HPDE6-E6E7 (cell line): ENCODE data around the gene OR5H1.
"Not testable (repeated sequence)": the region's sequence is repeated elsewhere in the genome, so short reads cannot be mapped to it uniquely, and the experiment has no call there.

Experiments used
- DNase-seq: peaks from one replicate; pipeline ENCODE4 v3.0.0; 2011; ENCODE audit warnings: missing footprints; ENCODE audit errors: extremely low spot score

OR5H1 gene

DNA sequence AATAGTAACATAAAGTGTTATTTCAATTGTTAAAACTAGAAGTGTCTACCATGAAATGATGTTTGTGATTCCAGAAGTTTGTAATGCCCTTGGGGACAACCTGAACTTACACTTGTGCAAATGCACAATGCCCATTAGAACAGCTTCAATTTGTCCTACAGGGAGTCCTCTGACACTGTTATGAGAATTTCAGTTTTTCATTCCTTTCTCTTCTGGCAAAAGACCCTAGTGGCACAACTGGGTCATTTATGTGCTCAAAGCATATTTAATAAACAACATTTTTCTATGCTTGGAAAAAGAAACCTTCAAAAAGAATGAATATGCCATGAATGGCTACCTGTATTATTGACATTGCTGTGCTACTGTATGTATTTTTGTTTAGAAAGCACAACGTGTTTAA, at the start of gene OR5H1:
Gene OR5H1 (plus strand): TSS at position 301 of the 400 bp plus-strand sequence. CDS start 1,977 bp downstream, outside the sequence.
- DNase-seq, result no peak

DNA sequence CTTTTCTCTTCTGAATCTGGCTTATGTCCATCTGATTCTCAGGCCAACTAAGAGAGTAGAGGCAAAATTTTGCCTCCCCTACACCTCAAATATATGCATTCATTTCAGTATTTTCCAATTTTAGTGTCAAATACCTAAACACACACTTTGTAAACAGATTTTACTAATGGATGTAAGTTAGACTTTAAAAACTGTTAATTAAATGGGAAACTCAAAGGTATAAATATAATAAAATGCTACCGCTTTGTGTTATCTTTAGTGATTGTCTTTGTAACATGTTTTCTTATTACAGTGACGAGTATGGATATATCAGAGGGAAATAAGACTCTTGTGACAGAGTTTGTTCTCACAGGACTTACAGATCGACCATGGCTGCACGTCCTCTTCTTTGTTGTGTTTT, 43.6 kb upstream of the OR5H1 start, which contains the start of gene OR5AC2:
Gene OR5AC2 (plus strand): TSS at position 301 of the 400 bp plus-strand sequence. CDS start 0 bp downstream, at position 301.
- DNase-seq, result no peak

DNA sequence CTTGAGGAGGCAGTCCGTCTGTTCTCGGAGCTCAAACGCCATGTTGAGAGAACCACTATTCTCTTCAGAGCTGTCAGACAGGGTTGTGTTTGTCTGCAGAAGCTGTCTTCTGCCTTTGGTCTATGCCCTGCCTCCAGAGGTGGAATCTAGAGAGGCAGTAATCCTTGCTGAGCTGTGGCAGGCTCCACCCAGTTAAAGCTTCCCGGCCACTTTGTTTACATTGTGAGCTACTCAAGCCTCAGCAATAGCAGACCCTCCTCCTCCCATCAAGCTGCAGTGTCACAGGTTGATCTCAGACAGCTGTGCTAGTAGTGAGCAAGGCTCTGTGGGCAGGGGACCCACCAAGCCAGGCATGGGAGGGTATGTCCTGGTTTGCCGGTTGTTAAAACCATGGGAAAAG, 34.6 kb upstream of the OR5H1 start:
- no peak for DNase-seq

DNA sequence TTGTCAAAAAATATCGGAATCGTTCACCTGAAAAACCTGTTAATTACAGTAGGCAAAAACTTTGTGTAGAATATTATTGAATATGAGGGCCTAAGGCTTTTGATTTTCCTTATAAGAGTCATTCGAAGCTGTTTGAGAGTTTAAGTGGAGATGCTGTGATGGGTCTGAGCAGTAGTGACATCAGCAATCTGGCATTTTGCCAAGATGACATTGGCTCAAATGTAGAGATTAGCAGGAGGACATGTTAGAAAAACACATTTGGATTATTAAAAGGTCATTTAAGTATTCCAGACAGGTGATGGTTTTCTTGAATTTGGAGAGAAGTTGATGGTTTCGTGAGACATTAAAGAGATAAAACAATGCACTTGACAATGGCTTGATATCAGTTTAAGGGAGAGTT, 30.7 kb upstream of the OR5H1 start:
- no peak for DNase-seq

DNA sequence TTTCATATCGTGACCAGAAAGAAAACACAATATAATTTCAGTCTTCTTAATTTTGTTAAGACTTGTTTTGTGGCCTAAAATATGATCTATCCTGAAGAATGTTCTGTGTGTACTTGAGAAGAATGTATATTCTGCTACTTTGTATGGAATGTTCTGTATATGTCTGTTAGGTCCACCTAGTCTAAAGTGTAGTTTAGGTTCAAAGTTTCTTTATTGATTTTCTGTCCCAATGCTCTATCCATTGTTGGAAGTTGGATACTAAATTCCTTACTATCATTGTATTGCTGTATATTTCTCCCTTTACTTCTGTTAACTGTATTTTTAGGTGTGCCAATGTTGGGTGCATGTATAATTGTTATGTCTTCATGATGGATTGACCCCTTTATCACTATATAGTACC, 22.4 kb upstream of the OR5H1 start:
- no peak for DNase-seq

DNA sequence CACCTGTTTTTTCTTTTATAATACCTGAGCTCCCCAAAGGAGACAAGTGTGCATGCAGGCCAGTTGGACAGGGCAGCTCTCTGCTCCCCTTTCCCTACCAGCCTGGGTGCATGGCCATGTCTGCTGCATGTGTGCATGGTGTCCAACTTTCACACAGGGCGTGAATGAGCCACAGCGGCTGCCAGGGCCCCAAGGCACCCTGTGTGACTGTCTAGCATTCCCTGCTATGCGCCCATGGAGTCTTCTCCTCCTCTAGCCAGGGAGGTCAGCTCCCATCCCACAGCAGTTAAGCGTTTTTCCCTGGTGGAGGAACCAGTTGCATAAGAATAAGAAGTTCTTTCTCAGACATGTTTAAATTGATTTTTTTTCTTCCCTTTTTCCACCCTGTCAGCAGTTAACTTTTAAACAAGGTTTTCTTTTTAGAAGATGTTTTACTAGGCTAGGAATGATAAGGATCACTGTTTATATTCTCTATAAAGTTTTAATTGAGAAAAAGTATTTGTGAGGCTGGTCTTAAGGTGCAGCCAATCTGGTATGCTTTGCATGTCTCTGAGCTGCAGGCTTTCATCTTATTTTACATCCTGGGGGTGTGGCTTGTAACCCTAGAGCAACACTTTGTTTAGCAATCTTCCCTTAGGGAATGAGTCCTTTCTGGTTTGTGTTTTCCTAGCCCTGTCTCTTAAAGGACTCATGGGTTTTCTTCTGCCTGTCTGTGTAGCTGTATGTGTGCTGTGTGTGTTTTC, 20.5 kb upstream of the OR5H1 start:
- no peak for DNase-seq

DNA sequence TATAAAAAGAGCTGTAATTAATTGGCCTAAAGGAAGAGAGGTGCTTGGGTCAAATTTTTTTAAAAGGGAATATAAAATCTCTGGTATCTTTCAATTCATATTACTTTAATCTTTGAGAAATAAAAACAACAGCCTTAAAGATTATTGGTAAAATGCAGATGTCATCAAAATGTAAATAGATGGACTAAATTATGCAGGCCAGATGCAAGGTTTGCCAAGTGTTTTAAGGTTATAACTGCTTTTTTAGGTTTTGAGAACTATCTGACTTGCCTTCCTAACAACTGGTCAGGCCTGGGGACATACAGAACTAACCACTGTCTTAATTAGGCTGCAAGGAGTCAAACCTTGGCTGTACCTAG, 20.0 kb upstream of the OR5H1 start:
- no peak for DNase-seq

DNA sequence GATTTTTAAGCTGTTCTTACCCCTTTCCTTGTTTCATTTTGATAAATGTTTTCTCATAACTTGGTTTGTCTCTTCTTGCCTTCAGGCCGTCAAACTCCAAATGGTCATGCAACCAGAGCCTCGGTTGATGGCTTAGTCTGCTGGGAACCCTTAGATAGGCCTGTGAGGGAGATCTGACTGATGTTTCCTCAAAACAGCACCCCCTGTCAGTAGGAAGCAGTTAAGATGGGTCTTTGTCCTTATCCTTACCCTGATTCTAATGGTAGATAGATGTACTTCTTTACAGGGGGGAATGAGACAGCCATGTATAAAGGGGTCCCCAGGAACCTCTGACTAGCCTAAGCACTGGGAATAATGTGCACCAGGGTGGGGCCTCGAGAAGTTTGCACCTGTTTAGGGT, 16.3 kb upstream of the OR5H1 start:
- no peak for DNase-seq

DNA sequence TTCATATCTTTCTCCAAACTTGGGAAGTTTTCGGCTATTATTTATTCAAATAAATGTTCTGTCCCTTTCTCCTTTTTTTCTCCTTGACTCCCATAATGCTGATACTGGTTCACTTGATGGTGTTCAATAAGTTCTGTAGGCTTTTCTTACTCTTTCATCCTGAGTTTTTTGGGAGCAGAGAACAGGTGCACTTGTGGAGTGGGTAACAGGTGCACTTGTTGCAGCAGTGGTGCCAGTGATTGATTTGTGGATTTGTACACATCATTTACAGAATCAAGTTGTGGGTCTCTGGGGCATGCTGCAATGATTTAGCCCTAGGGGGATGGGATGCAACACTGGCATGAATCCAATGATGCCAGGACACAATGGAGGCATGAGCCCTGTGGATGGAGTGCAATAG, 14.8 kb upstream of the OR5H1 start:
- DNase-seq, result no peak

DNA sequence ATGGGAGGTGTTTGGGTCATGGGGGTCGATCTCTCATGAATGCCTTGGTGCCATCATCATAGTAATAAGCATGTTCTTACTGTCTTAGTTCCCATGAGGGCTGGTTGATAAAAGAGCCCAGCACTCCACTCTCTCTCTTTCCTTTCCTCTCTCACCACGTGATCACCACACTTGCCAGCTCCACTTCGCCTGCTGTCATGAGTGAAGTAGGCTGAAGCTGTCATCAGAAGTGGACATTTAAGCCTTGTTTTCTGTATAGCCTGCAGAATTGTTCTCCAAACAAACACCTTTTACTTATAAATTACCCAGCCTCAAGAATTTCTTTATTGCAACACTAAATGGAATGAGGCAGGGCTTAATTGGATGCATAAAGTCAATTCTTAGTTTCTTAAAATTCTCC, 6.1 kb downstream of the OR5H1 start:
- no peak for DNase-seq

DNA sequence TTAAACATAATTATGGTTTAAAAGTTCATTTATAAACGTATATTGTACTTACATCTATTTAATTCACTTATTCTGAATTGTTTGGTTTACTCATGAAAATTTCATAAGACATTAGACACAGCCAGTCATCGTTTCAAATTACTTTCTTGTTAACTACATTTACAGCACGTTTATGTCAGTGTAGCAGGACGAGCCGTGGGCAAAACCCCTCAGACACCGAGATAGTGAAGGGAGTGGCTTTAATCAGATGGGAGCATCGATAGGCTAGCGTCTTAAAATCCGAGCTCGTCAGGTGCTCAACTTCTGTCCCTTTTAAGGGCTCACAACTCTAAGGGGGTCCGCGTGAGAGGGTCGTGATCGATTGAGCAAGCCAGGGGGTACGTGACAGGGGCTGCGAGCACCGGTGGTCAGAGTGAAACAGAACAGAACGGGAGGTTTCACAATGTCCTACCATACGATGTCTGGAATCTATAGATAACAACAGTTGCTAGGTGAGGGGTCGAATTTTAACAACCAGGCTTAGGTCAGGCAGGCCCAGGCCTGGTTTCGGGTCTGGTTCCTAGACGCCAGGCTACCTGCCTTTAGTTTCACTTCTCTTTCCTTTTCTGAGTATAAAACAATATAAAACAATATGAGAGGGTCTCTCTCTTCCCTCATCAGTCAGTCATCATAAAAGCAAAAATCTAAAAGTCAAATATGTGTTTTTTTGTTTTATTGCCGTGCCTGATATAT, 7.5 kb downstream of the OR5H1 start:
- DNase-seq, result not testable (repeated sequence)

DNA sequence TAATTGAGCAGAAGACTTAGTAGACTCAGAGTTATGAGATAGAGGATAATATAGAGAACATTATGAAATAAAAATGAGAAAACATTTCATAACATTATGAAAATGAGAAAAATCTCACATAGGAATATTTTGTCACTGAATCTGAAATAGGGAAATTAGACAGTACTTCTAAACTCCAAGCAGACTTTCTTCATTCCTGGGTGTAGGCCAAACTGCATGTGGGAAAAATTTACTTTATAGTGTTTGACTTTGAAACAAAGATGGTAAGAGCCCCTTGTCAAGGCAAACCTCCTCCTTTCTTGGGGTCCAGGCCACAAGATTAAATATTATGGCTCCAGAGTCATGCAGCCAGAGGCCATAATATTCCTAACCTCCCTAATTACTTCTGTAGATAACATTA, 10.0 kb downstream of the OR5H1 start:
- DNase-seq, result no peak

DNA sequence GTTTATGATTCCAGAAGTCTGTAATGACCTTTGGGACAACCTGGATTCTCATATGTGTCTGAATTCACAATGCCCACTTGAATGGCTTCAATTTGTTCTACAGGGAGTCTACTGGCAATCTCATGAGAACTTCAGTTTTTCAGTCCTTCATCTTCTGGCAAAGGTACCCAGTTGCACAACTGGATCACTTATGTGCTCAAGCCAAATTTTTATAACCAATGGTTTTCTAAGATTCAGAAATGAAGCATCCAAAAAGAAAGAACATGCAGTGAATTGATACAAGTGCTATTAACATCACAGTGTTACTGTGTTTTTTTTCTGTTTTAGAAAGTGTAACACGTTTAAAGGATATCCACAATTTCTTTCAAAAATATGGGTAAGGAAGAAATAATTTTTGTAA, 16.7 kb downstream of the OR5H1 start, which contains the start of gene OR5H14:
Gene OR5H14 (plus strand): TSS at position 301 of the 400 bp plus-strand sequence. CDS start 1,907 bp downstream, outside the sequence.
- DNase-seq, result no peak

DNA sequence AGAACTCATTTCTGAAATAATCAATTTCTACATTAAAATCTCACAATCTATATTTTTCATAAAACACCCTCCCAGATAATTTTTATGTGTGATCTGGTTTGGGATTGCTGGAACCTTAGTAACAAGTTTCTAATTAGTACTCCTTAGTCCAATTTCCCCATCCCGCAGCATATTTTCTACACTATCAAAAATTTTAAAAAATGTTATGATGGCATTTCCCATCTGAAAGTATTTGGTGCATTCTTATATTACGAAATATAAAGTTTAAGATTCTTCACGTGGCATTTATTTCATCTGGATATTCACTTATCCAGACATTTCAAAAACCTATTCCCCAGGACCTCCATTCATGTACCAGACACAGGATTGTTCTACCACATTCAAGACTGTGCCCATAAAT, 18.2 kb downstream of the OR5H1 start:
- DNase-seq, result no peak

DNA sequence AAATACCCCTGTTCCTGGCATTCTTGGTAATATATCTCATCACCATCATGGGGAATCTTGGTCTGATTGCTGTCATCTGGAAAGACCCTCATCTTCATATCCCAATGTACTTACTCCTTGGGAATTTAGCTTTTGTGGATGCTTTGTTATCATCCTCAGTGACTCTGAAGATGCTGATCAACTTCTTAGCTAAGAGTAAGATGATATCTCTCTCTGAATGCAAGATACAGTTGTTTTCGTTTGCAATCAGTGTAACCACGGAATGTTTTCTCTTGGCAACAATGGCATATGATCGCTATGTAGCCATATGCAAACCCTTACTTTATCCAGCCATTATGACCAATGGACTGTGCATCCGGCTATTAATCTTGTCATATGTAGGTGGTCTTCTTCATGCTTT, 18.9 kb downstream of the OR5H1 start:
- not testable (repeated sequence) for DNase-seq

DNA sequence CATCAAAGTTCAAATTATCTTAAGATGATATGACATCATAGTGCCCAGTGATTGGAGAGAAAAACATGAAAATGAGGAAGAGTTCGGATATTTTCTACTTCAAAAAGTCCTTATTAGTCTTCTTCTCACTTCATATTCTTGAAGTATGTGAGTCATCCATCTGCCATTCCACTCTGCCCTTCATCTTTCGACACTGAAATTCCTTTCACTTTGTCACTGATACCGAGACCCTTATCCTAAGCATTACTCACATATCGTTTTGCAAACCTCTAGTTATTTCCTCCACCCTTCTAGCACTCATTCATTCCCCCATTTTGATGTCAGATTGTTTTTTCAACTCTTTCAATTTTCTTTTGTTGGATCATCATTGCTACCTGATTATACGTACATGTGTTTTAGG, 20.7 kb downstream of the OR5H1 start:
- DNase-seq, result no peak

DNA sequence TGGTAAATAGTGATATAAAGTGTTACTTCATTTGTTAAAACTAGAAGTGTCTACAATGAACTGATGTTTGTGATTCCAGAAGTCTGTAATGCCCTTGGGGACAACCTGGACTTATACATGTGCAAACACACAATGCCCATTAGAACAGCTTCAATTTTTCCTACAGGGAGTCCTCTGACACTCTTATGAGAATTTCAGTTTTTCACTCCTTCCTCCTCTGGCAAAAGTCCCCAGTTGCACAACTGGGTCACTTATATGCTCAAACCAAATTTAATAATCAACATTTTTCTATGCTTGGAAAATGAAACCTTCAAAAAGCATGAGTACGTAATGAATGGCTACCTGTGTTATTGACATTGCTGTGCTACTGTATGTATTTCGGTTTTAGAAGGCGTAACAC, 35.9 kb downstream of the OR5H1 start, which contains the start of gene OR5H15:
Gene OR5H15 (plus strand): TSS at position 301 of the 400 bp plus-strand sequence. CDS start 2,004 bp downstream, outside the sequence.
- no peak for DNase-seq

DNA sequence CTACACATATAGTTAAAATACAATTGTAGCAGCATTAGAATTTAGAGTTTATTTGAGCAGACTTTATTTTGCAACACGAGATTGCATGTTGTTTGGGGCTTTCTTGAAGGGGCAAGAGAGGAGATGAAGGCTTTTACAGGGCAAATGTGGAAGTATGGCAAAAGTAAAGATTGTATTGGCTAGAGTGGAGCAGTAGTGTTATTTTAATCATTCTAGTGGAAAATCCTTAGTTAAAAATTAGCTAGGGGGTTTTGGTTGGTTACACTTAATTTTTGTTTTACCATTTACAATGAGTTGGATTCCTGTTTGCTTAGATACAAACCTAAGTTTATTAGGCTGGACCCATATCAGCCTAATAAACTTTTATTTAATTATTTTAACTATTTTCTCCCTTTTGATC, 40.5 kb downstream of the OR5H1 start:
- no peak for DNase-seq

DNA sequence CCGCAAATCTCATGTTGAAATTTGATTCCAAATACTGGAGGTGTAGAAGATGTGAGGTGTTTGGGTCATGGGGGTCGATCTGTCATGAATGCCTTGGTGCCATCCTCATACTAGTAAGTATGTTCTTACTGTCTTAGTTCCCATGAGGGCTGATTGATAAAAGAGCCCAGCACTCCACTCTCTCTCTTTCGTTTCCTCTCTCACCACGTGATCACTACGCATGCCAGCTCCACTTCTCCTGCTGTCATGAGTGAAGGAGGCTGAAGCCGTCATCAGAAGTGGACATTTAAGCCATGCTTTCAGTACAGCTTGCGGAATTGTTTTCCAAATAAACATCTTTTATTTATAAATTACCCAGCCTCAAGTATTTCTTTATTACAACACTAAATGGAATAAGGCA, 42.1 kb downstream of the OR5H1 start:
- no peak for DNase-seq

DNA sequence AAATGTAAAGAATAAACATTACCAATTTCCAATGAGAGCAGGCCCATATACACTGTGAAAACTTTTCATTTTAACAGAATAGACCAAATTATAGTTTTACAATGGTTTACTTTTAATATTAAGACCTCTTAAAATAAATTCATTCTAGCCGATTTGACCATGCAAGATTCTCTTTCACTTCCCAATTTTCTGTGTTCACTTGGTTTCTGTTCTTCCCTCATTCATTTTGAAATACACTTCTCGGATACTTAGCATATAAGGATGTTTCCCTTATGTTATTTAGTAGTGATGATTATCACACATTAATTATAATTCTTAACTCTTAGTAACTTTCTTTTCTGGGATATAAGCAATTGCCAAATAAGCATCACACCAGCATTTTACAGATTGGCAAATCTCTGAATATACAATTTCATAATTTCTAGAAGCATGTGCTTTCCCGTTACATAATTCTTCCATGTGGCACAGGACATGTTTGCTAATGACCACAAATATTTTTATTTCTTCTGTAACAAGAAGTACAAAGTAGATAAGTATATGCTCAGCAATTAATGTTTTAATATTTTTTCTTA, 49.9 kb downstream of the OR5H1 start:
- DNase-seq, result no peak

DNA sequence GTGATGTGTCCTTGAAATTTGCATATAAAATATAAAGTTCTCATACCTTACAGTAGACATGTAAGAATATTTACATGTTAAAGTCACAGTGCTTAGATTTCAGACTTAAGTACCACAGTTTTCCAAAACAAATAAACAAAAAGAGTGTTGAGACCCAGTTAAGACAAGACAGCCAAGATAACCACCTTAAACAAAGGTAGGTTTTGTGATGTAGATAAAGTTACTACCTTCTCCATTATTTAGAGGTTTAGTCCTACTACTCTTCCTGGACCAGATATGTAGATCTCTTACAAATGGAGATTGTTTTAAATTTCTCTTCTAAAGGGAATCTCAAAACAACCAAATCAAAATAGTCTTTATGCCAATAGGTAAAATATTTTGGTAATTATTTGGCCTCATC, 51.7 kb downstream of the OR5H1 start:
- no peak for DNase-seq

DNA sequence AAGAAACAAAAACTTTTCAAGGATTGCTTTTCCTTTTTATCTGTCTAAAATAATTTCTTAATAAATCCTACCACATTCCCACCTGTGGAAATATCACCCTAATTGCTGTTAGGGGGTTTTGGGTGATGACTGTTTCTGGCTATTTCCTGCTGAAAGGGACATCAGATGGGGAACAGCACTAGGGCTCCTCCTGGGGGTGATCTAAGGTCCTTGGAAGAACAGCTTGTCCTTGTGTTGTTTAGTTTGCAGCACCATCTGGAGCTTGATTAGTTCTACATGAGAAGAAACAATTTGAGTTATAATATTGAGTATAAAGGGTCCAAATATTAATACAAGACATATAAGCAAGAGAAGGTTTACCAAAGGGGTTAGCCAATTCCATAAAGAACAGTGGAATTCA, 54.7 kb downstream of the OR5H1 start:
- peak; percentile 10 for DNase-seq
